GM12873 (cell line): Measurements from ENCODE around the gene PTPRK.

Experiments
- TF ChIP-seq, protein P1 (sequence below): IDR thresholded peaks from 2 replicates; pipeline ENCODE4 v1.5.1; 2012; ENCODE audit warnings: low read depth, mild to moderate bottlenecking, moderate library complexity, low read length, control low read depth; ENCODE audit not compliant: insufficient read depth; ENCODE audit errors: missing control alignments

PTPRK gene

GRCh38 chr6:127923135-127923534 lies 597.3 kb downstream of the PTPRK start:
- TF ChIP-seq, protein P1, sequence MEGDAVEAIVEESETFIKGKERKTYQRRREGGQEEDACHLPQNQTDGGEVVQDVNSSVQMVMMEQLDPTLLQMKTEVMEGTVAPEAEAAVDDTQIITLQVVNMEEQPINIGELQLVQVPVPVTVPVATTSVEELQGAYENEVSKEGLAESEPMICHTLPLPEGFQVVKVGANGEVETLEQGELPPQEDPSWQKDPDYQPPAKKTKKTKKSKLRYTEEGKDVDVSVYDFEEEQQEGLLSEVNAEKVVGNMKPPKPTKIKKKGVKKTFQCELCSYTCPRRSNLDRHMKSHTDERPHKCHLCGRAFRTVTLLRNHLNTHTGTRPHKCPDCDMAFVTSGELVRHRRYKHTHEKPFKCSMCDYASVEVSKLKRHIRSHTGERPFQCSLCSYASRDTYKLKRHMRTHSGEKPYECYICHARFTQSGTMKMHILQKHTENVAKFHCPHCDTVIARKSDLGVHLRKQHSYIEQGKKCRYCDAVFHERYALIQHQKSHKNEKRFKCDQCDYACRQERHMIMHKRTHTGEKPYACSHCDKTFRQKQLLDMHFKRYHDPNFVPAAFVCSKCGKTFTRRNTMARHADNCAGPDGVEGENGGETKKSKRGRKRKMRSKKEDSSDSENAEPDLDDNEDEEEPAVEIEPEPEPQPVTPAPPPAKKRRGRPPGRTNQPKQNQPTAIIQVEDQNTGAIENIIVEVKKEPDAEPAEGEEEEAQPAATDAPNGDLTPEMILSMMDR, result no peak

DNA sequence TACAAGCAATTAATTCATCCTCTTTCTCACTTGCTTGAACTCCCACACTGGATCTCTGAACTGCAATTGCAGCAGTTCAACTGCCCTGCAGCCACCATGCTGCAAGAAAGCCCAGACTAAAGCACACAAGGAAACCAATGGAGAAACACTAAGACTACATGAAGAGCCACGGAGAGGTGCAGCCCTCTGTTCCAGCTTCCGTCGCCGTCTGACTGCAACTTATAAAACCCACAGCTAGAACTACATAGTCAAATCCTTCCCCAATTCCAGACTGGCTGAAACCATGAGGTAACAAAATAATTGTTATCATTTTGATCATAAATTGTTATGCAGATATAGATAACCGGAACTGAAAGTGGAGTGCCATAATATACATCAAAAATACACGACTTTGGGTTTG lies 598.4 kb downstream of the PTPRK start:
- TF ChIP-seq, protein P1, result no peak

GRCh38 chr6:127920804-127921203 lies 599.6 kb downstream of the PTPRK start:
- TF ChIP-seq, protein P1, result no peak
